NCI-H446 (cell line): ENCODE data around the gene OR51A7.

ENCODE experiments used
- DNase-seq, 2 experiments: peaks; one replicate each; lab custom pipeline; 2025; lab: John Stamatoyannopoulos, UW

OR51A7 gene

GRCh38 chr11:4957396-4957795 lies 53.8 kb downstream of the OR51A7 start:
- DNase-seq, result no peak
